GM21390 (cell line): ENCODE measurements around the gene DYRK1A.

ENCODE experiments used
- ATAC-seq: cut with Tn5 transposase; IDR thresholded peaks from one replicate; pipeline ENCODE4 v1.9.1; 2021; ENCODE audit not compliant: unreplicated experiment

DYRK1A gene

GRCh38 chr21:37415939-37416338, 49.4 kb downstream of the DYRK1A start:
- no peak for ATAC-seq

GRCh38 chr21:37416914-37417313, 50.3 kb downstream of the DYRK1A start:
- ATAC-seq = no peak

- ATAC-seq = no peak
These were observed 52.8 kb downstream of the DYRK1A start for GRCh38 chr21:37419228-37419906.

- ATAC-seq = no peak
These were observed 54.7 kb downstream of the DYRK1A start for GRCh38 chr21:37421306-37421705.

- ATAC-seq = no peak
These were observed 55.8 kb downstream of the DYRK1A start for GRCh38 chr21:37422382-37422781.

GRCh38 chr21:37423103-37423502, 56.5 kb downstream of the DYRK1A start:
- no peak for ATAC-seq

- ATAC-seq = no peak
These were observed 57.8 kb downstream of the DYRK1A start for GRCh38 chr21:37424396-37424795.

GRCh38 chr21:37425001-37425400, 58.4 kb downstream of the DYRK1A start:
- ATAC-seq = no peak

- no peak for ATAC-seq
These were observed 59.1 kb downstream of the DYRK1A start for GRCh38 chr21:37425684-37426083.

GRCh38 chr21:37427221-37427620, 60.6 kb downstream of the DYRK1A start:
- no peak for ATAC-seq

- no peak for ATAC-seq
These were observed 62.8 kb downstream of the DYRK1A start for GRCh38 chr21:37429356-37429755.

- ATAC-seq = no peak
These were observed 63.7 kb downstream of the DYRK1A start for GRCh38 chr21:37430184-37430821.

- ATAC-seq = no peak
These were observed 64.7 kb downstream of the DYRK1A start for GRCh38 chr21:37431243-37431642.

- no peak for ATAC-seq
These were observed 66.3 kb downstream of the DYRK1A start for GRCh38 chr21:37432710-37433455.

- no peak for ATAC-seq
These were observed 66.9 kb downstream of the DYRK1A start for GRCh38 chr21:37433456-37433840.

- no peak for ATAC-seq
These were observed 68.5 kb downstream of the DYRK1A start for GRCh38 chr21:37435120-37435519.

GRCh38 chr21:37435711-37436110, 69.1 kb downstream of the DYRK1A start:
- ATAC-seq = no peak

GRCh38 chr21:37436174-37436573, 69.6 kb downstream of the DYRK1A start:
- ATAC-seq = no peak

- ATAC-seq = no peak
These were observed 71.0 kb downstream of the DYRK1A start for GRCh38 chr21:37437376-37438080.

- no peak for ATAC-seq
These were observed 77.1 kb downstream of the DYRK1A start for GRCh38 chr21:37443683-37444082.

- no peak for ATAC-seq
These were observed 78.7 kb downstream of the DYRK1A start for GRCh38 chr21:37445228-37445627.

GRCh38 chr21:37446552-37446951, 80.0 kb downstream of the DYRK1A start:
- ATAC-seq = no peak
